H1 (cell line): ENCODE data around the gene GABRR2. TPM values are rescaled to one million over a fixed set of nuclear protein-coding genes. Genes with fewer than 3 reads are reported as not detected.

Experiments used
- ASH2L ChIP-seq: fragments of 200-600, 300-600 bp; sonication (generic); IDR thresholded peaks from one replicate; pipeline ENCODE4 v1.7.1; 2017; ENCODE audit warnings: low read length
- ATF2 ChIP-seq: IDR thresholded peaks from 2 replicates; pipeline ENCODE4 v1.6.1; 2012; ENCODE audit warnings: low read length, inconsistent platforms
- BCL11A ChIP-seq, 2 experiments: IDR thresholded peaks; one replicate each; pipeline ENCODE4 v1.6.1; 2011; ENCODE audit warnings: low read depth in 2 of 2, low read length in 2 of 2, mild to moderate bottlenecking in 2 of 2
- BRCA1 ChIP-seq: IDR thresholded peaks from 2 replicates; pipeline ENCODE4 v1.6.1; 2012; ENCODE audit warnings: low read depth, low read length, improper control_type of control experiment
- CTBP2 ChIP-seq: IDR thresholded peaks from 2 replicates; pipeline ENCODE4 v1.7.0; 2011; ENCODE audit warnings: borderline replicate concordance, mild to moderate bottlenecking, moderate library complexity, mixed read lengths, low read length; ENCODE audit not compliant: insufficient read depth, insufficient read length
- KDM5A ChIP-seq: fragments of 200-600 bp; IDR thresholded peaks from 2 replicates; pipeline ENCODE4 v1.7.1; 2012; ENCODE audit warnings: mild to moderate bottlenecking, low read length, inconsistent platforms, mixed read lengths
- SIX5 ChIP-seq: IDR thresholded peaks from 2 replicates; pipeline ENCODE4 v1.6.1; 2011; ENCODE audit warnings: mild to moderate bottlenecking, low read depth, low read length
- TAF1 ChIP-seq: IDR thresholded peaks from 2 replicates; pipeline ENCODE4 v1.6.1; 2011; ENCODE audit warnings: mild to moderate bottlenecking, low read depth, low read length
- polyA plus RNA-seq, 7 experiments: library from polyadenylated mRNA; depleted of rRNA in 3 of 7; stranded (reverse) in 5 of 7; unstranded in 2 of 7; fragments of >200 nt in 5 of 7; fragments of 200-250 nt in 2 of 7; gene quantifications; 1 replicate in 5 of 7; 2 replicates in 1 of 7; 4 replicates in 1 of 7; pipeline versions ENCODE4 v1.2.1 to v1.2.3, GENCODE V29; 2011 to 2013; ENCODE audit warnings: missing spikeins in 2 of 7, mixed read lengths in 2 of 7
- total RNA-seq: library from RNA; stranded (reverse); fragmentation: NEBNext Ultra II Directional; extraction: Animal tissue kit (Norgen Biotek cat#: 25700); gene quantifications from 2 replicates; pipeline ENCODE4 v1.2.1, GENCODE V29; 2021
- TF ChIP-seq, protein P1 (sequence below): fragments of 300-600 bp; sonication (generic); IDR thresholded peaks from 2 replicates; pipeline ENCODE4 v1.7.1; 2012; ENCODE audit warnings: low read length, moderate library complexity, mild to moderate bottlenecking, inconsistent platforms; ENCODE audit not compliant: insufficient replicate concordance
- TF ChIP-seq, protein P2 (sequence below): IDR thresholded peaks from 2 replicates; pipeline ENCODE4 v1.6.1; 2011; ENCODE audit warnings: low read depth, mild to moderate bottlenecking, low read length; ENCODE audit not compliant: insufficient read depth

GABRR2 gene
- total and polyA plus RNA-seq, 2 of the 8 experiments (the other 6 are each of a cell fraction or from before 2014, with no cell fraction given): not detected

GRCh38 chr6:89243331-89243629, 71.8 kb downstream of the GABRR2 start (continued):
- TF ChIP-seq, protein P1, sequence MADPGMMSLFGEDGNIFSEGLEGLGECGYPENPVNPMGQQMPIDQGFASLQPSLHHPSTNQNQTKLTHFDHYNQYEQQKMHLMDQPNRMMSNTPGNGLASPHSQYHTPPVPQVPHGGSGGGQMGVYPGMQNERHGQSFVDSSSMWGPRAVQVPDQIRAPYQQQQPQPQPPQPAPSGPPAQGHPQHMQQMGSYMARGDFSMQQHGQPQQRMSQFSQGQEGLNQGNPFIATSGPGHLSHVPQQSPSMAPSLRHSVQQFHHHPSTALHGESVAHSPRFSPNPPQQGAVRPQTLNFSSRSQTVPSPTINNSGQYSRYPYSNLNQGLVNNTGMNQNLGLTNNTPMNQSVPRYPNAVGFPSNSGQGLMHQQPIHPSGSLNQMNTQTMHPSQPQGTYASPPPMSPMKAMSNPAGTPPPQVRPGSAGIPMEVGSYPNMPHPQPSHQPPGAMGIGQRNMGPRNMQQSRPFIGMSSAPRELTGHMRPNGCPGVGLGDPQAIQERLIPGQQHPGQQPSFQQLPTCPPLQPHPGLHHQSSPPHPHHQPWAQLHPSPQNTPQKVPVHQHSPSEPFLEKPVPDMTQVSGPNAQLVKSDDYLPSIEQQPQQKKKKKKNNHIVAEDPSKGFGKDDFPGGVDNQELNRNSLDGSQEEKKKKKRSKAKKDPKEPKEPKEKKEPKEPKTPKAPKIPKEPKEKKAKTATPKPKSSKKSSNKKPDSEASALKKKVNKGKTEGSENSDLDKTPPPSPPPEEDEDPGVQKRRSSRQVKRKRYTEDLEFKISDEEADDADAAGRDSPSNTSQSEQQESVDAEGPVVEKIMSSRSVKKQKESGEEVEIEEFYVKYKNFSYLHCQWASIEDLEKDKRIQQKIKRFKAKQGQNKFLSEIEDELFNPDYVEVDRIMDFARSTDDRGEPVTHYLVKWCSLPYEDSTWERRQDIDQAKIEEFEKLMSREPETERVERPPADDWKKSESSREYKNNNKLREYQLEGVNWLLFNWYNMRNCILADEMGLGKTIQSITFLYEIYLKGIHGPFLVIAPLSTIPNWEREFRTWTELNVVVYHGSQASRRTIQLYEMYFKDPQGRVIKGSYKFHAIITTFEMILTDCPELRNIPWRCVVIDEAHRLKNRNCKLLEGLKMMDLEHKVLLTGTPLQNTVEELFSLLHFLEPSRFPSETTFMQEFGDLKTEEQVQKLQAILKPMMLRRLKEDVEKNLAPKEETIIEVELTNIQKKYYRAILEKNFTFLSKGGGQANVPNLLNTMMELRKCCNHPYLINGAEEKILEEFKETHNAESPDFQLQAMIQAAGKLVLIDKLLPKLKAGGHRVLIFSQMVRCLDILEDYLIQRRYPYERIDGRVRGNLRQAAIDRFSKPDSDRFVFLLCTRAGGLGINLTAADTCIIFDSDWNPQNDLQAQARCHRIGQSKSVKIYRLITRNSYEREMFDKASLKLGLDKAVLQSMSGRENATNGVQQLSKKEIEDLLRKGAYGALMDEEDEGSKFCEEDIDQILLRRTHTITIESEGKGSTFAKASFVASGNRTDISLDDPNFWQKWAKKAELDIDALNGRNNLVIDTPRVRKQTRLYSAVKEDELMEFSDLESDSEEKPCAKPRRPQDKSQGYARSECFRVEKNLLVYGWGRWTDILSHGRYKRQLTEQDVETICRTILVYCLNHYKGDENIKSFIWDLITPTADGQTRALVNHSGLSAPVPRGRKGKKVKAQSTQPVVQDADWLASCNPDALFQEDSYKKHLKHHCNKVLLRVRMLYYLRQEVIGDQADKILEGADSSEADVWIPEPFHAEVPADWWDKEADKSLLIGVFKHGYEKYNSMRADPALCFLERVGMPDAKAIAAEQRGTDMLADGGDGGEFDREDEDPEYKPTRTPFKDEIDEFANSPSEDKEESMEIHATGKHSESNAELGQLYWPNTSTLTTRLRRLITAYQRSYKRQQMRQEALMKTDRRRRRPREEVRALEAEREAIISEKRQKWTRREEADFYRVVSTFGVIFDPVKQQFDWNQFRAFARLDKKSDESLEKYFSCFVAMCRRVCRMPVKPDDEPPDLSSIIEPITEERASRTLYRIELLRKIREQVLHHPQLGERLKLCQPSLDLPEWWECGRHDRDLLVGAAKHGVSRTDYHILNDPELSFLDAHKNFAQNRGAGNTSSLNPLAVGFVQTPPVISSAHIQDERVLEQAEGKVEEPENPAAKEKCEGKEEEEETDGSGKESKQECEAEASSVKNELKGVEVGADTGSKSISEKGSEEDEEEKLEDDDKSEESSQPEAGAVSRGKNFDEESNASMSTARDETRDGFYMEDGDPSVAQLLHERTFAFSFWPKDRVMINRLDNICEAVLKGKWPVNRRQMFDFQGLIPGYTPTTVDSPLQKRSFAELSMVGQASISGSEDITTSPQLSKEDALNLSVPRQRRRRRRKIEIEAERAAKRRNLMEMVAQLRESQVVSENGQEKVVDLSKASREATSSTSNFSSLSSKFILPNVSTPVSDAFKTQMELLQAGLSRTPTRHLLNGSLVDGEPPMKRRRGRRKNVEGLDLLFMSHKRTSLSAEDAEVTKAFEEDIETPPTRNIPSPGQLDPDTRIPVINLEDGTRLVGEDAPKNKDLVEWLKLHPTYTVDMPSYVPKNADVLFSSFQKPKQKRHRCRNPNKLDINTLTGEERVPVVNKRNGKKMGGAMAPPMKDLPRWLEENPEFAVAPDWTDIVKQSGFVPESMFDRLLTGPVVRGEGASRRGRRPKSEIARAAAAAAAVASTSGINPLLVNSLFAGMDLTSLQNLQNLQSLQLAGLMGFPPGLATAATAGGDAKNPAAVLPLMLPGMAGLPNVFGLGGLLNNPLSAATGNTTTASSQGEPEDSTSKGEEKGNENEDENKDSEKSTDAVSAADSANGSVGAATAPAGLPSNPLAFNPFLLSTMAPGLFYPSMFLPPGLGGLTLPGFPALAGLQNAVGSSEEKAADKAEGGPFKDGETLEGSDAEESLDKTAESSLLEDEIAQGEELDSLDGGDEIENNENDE: no peak
- TF ChIP-seq BRCA1 (no peak), BCL11A (IDR thresholded peaks at IDR 0.05; ENCODE audit: low read depth in 2 of 2, low read length in 2 of 2) (no peak), TAF1 (no peak), SIX5 (no peak), ATF2 (no peak), KDM5A (no peak), CTBP2 (no peak), ASH2L (no peak)
- TF ChIP-seq, protein P2, sequence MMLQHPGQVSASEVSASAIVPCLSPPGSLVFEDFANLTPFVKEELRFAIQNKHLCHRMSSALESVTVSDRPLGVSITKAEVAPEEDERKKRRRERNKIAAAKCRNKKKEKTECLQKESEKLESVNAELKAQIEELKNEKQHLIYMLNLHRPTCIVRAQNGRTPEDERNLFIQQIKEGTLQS: no peak
